GM13977 (cell line): ENCODE data around the gene TTBK2.

Source experiments
- DNase-seq: peaks from one replicate; pipeline ENCODE4 v3.0.0; 2012; ENCODE audit warnings: low spot score
- in situ Hi-C: fragments of 300-500 bp; cut with MboI; formaldehyde crosslinking; loops from one replicate; pipeline ENCODE4 v1.12.0; 2022; ENCODE audit warnings: low sequenced_read_pairs, low pct_unique_long_range_greater_than_20kb, mixed read lengths, inconsistent platforms; ENCODE audit not compliant: unreplicated experiment
- TF ChIP-seq, protein P1 (sequence below): IDR thresholded peaks from 2 replicates; pipeline ENCODE4 v1.5.1; 2012; ENCODE audit warnings: mild to moderate bottlenecking, control low read depth; ENCODE audit not compliant: insufficient read depth; ENCODE audit errors: extremely low read depth, missing control alignments

The TTBK2 gene

DNA sequence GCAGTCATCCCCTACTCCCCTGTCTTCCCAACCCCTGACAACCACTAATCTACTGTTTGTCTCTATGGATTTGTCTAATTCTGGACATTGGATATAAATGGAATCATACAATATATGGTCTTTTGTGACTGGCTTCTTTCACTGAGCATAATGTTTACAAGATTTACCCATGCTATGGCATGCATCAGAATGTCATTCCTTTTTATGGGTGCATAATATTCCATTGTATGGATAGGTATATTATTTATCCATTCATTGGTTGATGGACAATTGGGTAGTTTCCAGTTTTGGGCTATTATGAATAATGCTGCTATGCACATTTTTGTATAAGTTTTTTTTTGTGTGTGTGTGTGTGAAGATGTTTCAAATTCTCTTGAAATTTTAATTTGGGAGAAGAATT lies 16.6 kb upstream of the TTBK2 start:
- in situ Hi-C loops: no loop called here

DNA sequence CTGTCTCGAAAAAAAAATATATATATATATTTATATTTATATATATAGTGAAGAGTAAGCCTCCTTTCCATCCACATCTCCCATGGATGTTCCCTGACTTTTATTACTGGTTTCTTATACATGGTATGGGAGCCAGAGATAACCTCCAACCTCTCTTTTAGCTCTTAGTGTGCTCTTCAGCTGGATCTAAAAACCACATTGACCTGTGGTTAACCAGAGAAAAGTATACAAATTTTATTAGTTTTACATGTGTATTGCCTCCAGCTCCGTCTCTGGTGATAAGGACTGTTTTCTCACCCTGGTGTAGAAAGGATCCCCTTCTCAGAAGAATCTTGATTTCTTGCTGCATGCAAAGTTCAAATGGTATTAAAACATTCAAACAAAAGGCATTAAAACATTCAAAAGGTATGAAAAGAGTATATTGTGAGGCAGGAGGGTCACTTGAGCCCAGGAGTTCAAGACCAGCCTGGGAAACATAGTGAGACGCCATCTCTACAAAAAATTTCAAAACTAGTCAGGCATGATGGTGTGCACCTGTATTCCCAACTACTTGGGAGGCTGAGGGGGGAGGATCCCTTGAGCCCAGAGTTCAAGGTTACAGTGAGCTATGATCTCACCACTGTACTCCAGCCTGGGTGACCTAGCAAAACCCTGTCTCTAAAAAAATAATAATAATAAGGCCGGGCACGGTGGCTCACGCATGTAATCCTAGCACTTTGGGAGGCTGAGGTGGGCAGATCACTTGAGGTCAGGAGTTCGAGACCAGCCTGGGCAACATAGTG lies 13.5 kb upstream of the TTBK2 start:
- in situ Hi-C loops: no loop called here
- TF ChIP-seq, protein P1, sequence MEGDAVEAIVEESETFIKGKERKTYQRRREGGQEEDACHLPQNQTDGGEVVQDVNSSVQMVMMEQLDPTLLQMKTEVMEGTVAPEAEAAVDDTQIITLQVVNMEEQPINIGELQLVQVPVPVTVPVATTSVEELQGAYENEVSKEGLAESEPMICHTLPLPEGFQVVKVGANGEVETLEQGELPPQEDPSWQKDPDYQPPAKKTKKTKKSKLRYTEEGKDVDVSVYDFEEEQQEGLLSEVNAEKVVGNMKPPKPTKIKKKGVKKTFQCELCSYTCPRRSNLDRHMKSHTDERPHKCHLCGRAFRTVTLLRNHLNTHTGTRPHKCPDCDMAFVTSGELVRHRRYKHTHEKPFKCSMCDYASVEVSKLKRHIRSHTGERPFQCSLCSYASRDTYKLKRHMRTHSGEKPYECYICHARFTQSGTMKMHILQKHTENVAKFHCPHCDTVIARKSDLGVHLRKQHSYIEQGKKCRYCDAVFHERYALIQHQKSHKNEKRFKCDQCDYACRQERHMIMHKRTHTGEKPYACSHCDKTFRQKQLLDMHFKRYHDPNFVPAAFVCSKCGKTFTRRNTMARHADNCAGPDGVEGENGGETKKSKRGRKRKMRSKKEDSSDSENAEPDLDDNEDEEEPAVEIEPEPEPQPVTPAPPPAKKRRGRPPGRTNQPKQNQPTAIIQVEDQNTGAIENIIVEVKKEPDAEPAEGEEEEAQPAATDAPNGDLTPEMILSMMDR: no peak

More for the DNA sequence above, 16.6 kb upstream of the TTBK2 start:
- no peak for DNase-seq
- TF ChIP-seq, protein P1: no peak

DNA sequence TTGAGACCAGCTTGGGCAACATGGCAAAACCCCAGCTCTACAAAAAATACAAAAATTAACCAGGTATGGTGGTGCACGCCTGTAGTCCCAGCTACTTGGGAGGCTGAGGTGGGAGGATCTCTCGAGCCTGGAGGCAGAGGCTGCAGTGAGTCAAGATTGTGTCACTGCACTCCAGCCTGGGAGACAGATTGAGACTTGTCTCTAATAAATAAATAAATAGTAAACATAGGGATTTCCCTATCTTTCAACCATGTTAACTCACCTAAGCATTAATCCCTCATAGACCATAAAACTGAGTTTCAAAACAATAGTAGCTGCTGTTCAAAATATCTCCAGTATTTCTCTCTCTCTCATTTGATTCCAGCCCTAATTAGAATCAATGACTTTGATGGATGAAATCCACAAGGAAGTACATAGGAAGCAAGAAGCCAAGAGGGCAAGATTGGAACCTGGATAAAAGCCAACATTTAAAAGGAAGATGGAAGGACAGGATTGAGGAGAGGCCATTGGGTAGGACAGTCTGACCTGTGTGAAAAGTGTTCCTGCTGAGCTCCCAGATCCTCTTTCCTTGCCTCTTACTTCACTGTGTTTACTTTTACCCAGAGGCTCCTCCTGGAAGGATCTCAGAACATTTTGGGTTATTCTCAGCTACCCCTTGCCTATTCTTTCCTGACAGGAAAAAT lies 12.4 kb upstream of the TTBK2 start:
- in situ Hi-C loops: no loop called here
- TF ChIP-seq, protein P1: no peak
- DNase-seq: no peak

More for the DNA sequence above, 13.5 kb upstream of the TTBK2 start:
- DNase-seq: no peak

GRCh38 chr15:42931702-42932486 lies 11.3 kb upstream of the TTBK2 start:
- TF ChIP-seq, protein P1: no peak
- in situ Hi-C loops: no loop called here
- DNase-seq: no peak

DNA sequence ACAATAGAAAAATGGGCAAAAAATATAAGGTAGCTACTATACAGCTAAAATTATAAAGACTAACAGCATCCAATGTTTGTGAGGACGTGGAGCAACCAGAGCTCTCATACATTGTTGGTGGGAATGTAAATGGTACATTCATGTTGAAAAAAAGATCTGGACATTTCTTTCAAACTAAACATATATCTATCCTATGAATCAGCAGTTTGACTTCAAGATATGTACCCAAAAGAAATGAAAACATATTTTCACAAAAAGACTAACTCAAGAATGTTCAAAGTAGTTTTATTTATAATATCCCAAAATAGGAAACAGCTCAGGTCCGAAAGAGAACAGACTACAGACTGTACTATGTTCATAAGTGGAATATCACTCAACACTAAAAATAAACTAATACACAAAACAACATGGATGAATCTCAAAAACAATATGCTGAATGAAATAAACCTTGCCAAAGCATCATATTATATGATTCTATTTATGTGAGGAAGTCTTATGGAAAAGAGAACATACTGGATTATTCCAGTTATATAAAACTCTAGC lies 8.8 kb upstream of the TTBK2 start:
- TF ChIP-seq, protein P1: no peak
- DNase-seq: no peak
- in situ Hi-C loops: loop anchor here (5.0 kb wide), 1 partner anchor 222 kb away; no protein-coding TSS in a partner anchor

GRCh38 chr15:42921342-42921731 lies 759 bp upstream of the TTBK2 start:
- TF ChIP-seq, protein P1: no peak
- in situ Hi-C loops: no loop called here
- no peak for DNase-seq
